A549 (cell line): ENCODE measurements around the gene TFAP2E.

Source experiments
- BCL3 ChIP-seq: fragments of >200 bp; sonication (Bioruptor Twin); formaldehyde crosslinking; IDR thresholded peaks from 3 replicates; pipeline ENCODE4 v1.6.1; 2016
- BHLHE40 ChIP-seq: IDR thresholded peaks from 2 replicates; pipeline ENCODE4 v1.6.1; 2012; ENCODE audit warnings: low read depth, low read length, inconsistent platforms
- CTCF ChIP-seq: fragments of >200 bp; sonication (Bioruptor Twin); formaldehyde crosslinking; IDR thresholded peaks from 3 replicates; pipeline ENCODE4 v1.5.1; 2016
- ELK1 ChIP-seq: fragments of 150-350 bp; IDR thresholded peaks from 2 replicates; pipeline ENCODE4 v1.6.1; 2014; ENCODE audit warnings: low read depth, mild to moderate bottlenecking, low read length
- ESRRA ChIP-seq: fragments of 150-350 bp; IDR thresholded peaks from 2 replicates; pipeline ENCODE4 v1.6.1; 2014; ENCODE audit warnings: mild to moderate bottlenecking, low read length, borderline replicate concordance
- KDM5A ChIP-seq: fragments of 200-600 bp; sonication (generic); IDR thresholded peaks from 2 replicates; pipeline ENCODE4 v1.6.1; 2016; ENCODE audit warnings: antibody characterized with exemption, mild to moderate bottlenecking
- NFE2L2 ChIP-seq: fragments of 150-350 bp; conservative IDR thresholded peaks from 2 replicates; pipeline ENCODE4 v1.6.1; 2014; ENCODE audit warnings: low read length
- RAD21 ChIP-seq, 2 experiments: fragments of >200 bp in 1 of 2; sonication (Bioruptor Twin) in 1 of 2; formaldehyde crosslinking in 1 of 2; IDR thresholded peaks in 1 of 2; conservative IDR thresholded peaks in 1 of 2; 2 replicates in 1 of 2; 3 replicates in 1 of 2; pipeline ENCODE4 v1.6.1; 2012 to 2018; ENCODE audit warnings: inconsistent platforms in 1 of 2
- RCOR1 ChIP-seq: fragments of 150-350 bp; IDR thresholded peaks from 2 replicates; pipeline ENCODE4 v1.6.1; 2014; ENCODE audit warnings: antibody characterized with exemption, low read length, low read depth
- TF ChIP-seq, protein P1 (sequence below): IDR thresholded peaks from 2 replicates; pipeline ENCODE4 v1.6.1; 2012
- TF ChIP-seq, protein P2 (sequence below): fragments of 450-650 bp; IDR thresholded peaks from 2 replicates; pipeline ENCODE4 v1.6.1; 2014; ENCODE audit warnings: antibody characterized with exemption

- TF ChIP-seq ESRRA (no peak), KDM5A (no peak), ELK1 (no peak), RAD21 (conservative IDR thresholded peaks at IDR 0.05 in 1 of 2, IDR thresholded peaks at IDR 0.05 in 1 of 2) (no peak), RCOR1 (no peak), CTCF (no peak), BCL3 (no peak), BHLHE40 (no peak), NFE2L2 (no peak)
- TF ChIP-seq, protein P1, sequence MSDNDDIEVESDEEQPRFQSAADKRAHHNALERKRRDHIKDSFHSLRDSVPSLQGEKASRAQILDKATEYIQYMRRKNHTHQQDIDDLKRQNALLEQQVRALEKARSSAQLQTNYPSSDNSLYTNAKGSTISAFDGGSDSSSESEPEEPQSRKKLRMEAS: no peak
- TF ChIP-seq, protein P2, sequence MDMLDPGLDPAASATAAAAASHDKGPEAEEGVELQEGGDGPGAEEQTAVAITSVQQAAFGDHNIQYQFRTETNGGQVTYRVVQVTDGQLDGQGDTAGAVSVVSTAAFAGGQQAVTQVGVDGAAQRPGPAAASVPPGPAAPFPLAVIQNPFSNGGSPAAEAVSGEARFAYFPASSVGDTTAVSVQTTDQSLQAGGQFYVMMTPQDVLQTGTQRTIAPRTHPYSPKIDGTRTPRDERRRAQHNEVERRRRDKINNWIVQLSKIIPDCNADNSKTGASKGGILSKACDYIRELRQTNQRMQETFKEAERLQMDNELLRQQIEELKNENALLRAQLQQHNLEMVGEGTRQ: no peak
Measured at GRCh38 chr1:35575416-35575958, 2.4 kb downstream of the TFAP2E start.
